Colonic mucosa (tissue), 4 donors: Measurements from ENCODE around the gene IL17RE. TPM values are rescaled to one million over a fixed set of nuclear protein-coding genes. Genes with fewer than 3 reads are reported as not detected.
"Not testable (repeated sequence)": the region's sequence is repeated elsewhere in the genome, so short reads cannot be mapped to it uniquely, and the experiment has no call there.

ENCODE experiments used
- DNase-seq: peaks from one replicate; pipeline ENCODE4 v3.0.0-alpha.2; 2020
- H3K27ac ChIP-seq: fragments of 200-600 bp; one replicate; pipeline ENCODE4 v1.8.0; 2021
- H3K27me3 ChIP-seq: fragments of 200-600 bp; one replicate; pipeline ENCODE4 v1.8.0; 2021
- H3K36me3 ChIP-seq: fragments of 200-600 bp; one replicate; pipeline ENCODE4 v1.8.0; 2021
- H3K4me1 ChIP-seq: fragments of 200-600 bp; one replicate; pipeline ENCODE4 v1.8.0; 2021; ENCODE audit warnings: mild to moderate bottlenecking
- H3K4me3 ChIP-seq: fragments of 200-600 bp; one replicate; pipeline ENCODE4 v1.8.0; 2021
- H3K9ac ChIP-seq, 2 donors: one replicate each; pipeline ENCODE4 v1.7.0; 2013; ENCODE audit warnings: control low read depth in 2 of 2, low read depth in 2 of 2, low read length in 2 of 2
- H3K9me3 ChIP-seq: fragments of 200-600 bp; one replicate; pipeline ENCODE4 v1.8.0; 2021
- intact Hi-C: fragments of 100-400 bp; cut with DNase I; formaldehyde crosslinking; loops from one replicate; pipeline ENCODE4 v1.14.1; 2022
- total RNA-seq, 2 donors: library from RNA; stranded (reverse); fragmentation: NEBNext Ultra II Directional in 1 of 2; extraction: Animal tissue kit (Norgen Biotek cat#: 25700) in 1 of 2; gene quantifications; one replicate each; pipeline ENCODE4 v1.2.1, GENCODE V29; 2021
- TF ChIP-seq, protein P1 (sequence below): fragments of 200-600 bp; IDR thresholded peaks from one replicate; pipeline ENCODE4 v1.8.0; 2022; ENCODE audit warnings: antibody characterized with exemption, mild to moderate bottlenecking
- donor health status: healthy.
- donor health status: DM: no; HTN: no; CAD: no.
- donor health status: DM: no; HTN: no; CAD: no.

The IL17RE gene
- total RNA-seq, 2 donors from 2014 or later = 66.4 to 71.4 TPM

DNA sequence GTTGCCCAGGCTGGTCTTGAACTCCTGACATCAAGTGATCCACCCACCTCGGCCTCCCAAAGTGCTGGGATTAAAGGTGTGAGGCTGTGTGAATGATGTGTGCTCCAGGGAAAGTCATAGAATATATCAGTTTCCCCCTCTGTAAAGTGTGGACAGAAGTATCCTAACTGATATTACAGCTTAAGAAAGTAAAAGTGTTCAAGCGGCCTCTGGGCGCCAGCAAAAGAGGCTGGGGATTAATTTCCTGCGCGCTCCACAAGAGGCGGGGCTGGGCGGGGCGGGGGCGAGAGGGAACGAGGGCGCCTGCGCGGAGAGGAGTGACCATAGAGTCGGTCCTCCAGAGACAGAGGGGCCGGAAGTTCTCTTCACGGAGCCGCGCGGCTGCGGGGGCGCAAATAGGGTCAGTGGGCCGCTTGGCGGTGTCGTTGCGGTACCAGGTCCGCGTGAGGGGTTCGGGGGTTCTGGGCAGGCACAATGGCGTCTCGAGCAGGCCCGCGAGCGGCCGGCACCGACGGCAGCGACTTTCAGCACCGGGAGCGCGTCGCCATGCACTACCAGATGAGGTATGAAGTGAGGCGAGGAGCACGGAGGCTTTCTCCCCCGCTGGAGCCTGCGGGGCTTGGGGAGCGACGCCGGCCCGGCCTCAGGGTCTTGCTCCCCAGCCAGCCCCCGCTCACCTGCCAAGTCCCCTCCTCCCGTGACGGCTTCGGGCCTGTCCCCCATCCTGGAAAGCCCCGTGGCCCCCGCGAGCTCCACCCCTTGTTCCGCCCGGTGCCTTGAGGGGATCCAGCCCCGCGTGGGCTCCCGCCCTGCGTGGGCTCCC lies 12.2 kb upstream of the IL17RE start, which contains the start of gene JAGN1:
JAGN1 (plus strand) TSS at position 362 of the 823 bp plus-strand sequence; CDS start at position 475, 113 bp downstream.
- TF ChIP-seq, protein P1, sequence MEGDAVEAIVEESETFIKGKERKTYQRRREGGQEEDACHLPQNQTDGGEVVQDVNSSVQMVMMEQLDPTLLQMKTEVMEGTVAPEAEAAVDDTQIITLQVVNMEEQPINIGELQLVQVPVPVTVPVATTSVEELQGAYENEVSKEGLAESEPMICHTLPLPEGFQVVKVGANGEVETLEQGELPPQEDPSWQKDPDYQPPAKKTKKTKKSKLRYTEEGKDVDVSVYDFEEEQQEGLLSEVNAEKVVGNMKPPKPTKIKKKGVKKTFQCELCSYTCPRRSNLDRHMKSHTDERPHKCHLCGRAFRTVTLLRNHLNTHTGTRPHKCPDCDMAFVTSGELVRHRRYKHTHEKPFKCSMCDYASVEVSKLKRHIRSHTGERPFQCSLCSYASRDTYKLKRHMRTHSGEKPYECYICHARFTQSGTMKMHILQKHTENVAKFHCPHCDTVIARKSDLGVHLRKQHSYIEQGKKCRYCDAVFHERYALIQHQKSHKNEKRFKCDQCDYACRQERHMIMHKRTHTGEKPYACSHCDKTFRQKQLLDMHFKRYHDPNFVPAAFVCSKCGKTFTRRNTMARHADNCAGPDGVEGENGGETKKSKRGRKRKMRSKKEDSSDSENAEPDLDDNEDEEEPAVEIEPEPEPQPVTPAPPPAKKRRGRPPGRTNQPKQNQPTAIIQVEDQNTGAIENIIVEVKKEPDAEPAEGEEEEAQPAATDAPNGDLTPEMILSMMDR = no peak
- peak within 1 kb of the TSS; percentile 67 for H3K4me3 ChIP-seq
- DNase-seq = peak; percentile 94
- H3K27ac ChIP-seq = peak within 1 kb of the TSS; percentile 86
- peaks cover 4% of the 10 kb centered on the region for H3K4me1 ChIP-seq
- no peaks in the 10 kb centered on the region for H3K27me3 ChIP-seq
- intact Hi-C loops = no loop called here
- H3K9me3 ChIP-seq = no peaks in the 10 kb centered on the region
- H3K36me3 ChIP-seq = no peaks in the 10 kb centered on the region
- peak within 1 kb of the TSS; percentile 90 to 96 for H3K9ac ChIP-seq

DNA sequence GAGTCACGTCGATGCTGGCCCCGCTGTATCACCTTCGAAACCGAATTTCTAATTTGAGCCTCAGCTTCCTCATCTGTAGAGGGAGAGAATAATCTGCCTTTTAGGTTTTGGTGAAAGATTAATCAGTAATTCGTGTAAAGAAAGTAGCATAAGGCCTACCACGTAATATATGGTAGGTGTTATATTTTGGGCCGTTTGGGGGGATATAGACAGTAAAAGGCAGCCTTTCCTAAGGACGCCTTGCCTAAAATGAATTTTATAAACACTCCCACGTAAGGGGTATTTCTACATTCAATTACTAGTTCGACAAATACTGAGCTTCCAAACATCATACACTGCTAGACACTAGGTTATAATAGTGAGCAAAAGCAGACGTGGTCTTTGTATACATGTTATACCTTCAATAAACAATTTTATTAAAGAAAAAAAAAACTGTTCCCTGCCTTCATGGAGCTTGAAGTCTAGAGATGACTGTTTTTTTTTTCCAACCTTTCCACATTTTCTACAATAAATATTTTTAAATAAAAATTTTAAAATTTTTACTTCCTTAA lies 11.5 kb upstream of the IL17RE start:
- peak overlapping the region; percentile 67 for H3K4me3 ChIP-seq
- H3K4me1 ChIP-seq = peaks cover 4% of the 10 kb centered on the region
- TF ChIP-seq, protein P1 = no peak
- H3K9me3 ChIP-seq = no peaks in the 10 kb centered on the region
- no peaks in the 10 kb centered on the region for H3K36me3 ChIP-seq
- intact Hi-C loops = no loop called here
- no peak for DNase-seq
- peak overlapping the region; percentile 90 to 96 for H3K9ac ChIP-seq
- H3K27ac ChIP-seq = peak overlapping the region; percentile 86
- no peaks in the 10 kb centered on the region for H3K27me3 ChIP-seq

DNA sequence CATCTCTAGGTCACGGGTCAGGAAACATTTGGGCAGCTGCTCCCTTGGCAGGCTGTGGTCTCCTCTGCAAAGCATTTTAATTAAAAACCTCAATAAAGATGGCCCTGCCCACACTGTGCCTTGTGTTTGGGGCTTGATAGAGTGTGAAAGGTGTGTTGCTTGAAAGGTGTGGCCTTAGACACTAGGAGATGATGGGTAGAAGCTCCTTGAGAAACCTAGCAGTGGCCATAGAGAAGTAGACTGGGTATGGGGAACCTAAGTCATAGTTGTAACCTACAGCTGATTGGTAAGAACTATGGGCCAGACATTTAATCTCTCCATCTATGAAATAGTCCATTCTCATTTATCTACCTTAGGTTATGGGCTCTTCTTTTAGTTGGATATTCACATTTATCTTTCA lies 8.9 kb upstream of the IL17RE start:
- H3K9ac ChIP-seq = no peak overlapping the region
- peak overlapping the region; percentile 47 for H3K27ac ChIP-seq
- DNase-seq = no peak
- H3K9me3 ChIP-seq = no peaks in the 10 kb centered on the region
- H3K27me3 ChIP-seq = no peaks in the 10 kb centered on the region
- peaks cover 14% of the 10 kb centered on the region for H3K4me1 ChIP-seq
- TF ChIP-seq, protein P1 = no peak
- no peak overlapping the region for H3K4me3 ChIP-seq
- no peaks in the 10 kb centered on the region for H3K36me3 ChIP-seq
- intact Hi-C loops = no loop called here

DNA sequence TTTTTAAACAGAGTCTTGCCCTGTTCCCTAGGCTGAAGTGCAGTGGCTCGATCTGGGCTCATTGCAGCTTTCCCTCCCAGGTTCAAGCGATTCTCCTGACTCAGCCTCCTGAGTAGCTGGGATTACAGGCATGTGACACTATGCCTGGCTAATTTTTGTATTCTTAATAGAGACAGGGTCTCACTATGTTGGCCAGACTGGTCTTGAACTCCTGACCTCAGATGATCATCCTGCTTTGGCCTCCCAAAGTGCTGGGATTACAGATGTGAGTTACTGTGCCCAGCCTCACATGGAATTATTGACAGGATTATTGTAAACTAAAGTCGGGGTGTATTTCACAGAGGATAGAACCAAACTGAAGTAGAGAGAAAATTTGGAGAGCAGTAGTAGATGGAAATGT lies 6.9 kb upstream of the IL17RE start:
- DNase-seq, H3K27ac ChIP-seq, H3K36me3 ChIP-seq, intact Hi-C loops, H3K9ac ChIP-seq, H3K27me3 ChIP-seq, H3K9me3 ChIP-seq, H3K4me3 ChIP-seq: not testable (repeated sequence)
- peaks cover 14% of the 10 kb centered on the region for H3K4me1 ChIP-seq

DNA sequence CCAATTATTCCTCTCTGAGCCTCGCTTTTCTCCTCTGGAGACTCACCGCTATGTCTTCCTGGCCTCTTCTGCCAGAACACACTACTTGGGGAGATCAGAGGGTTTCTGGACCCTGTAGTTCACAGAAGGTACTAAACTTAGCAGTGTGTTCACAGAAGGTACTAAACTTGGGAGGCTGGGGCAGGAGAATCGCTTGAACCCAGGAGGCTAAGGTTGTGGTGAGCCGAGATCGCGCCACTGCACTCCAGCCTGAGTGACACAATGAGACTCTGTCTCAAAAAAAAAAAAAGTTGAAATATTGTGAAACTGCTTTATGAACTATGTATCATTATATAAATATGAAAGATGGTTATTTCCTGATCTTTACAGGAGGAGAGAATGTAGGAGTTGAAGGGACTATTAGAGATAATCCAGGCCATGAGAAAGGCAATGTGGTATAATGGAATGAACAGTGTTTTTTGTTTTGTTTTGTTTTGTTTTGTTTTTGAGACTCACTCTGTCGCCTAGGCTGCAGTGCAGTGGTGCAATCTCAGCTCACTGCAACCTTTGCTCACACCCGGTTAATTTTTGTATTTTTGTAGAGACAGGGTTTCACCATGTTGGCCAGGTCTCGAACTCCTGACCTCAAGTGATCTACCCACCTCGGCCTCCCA lies 5.8 kb upstream of the IL17RE start:
- peak overlapping the region; percentile 97 for H3K27ac ChIP-seq
- H3K36me3 ChIP-seq, DNase-seq, H3K9me3 ChIP-seq, H3K4me3 ChIP-seq, H3K27me3 ChIP-seq, intact Hi-C loops: not testable (repeated sequence)
- H3K9ac ChIP-seq = peak overlapping the region in 1 of 2 donors; percentile 88
- peaks cover 13% of the 10 kb centered on the region for H3K4me1 ChIP-seq
